CD4-positive, alpha-beta T cell (primary cell): ENCODE data around the gene SEPTIN8. TPM values are rescaled to one million over a fixed set of nuclear protein-coding genes. Genes with fewer than 3 reads are reported as not detected.

Experiments
- ATAC-seq: fragments of 200-7000 bp; cut with Tn5 transposase; one replicate; pipeline ENCODE4 v1.10.0; 2022; ENCODE audit warnings: mild to moderate bottlenecking; ENCODE audit not compliant: poor library complexity
- CTCF ChIA-PET: fragments of 350-600 bp; sonication (Branson Sonifier 250); formaldehyde crosslinking; loops from one replicate; lab custom pipeline; 2021; ENCODE audit warnings: antibody characterized with exemption, inconsistent platforms; lab: Charles Lee
- POLR2A ChIA-PET: fragments of 350-600 bp; sonication (Branson Sonifier 250); formaldehyde crosslinking; loops from one replicate; lab custom pipeline; 2021; ENCODE audit warnings: antibody characterized with exemption, inconsistent platforms; lab: Charles Lee
- DNase-seq, 14 experiments: peaks; one replicate each; pipeline ENCODE4 v3.0.0-alpha.2; 2013 to 2020; ENCODE audit warnings: mixed read lengths in 2 of 14
- H3K27ac ChIP-seq, 2 donors: one replicate each; pipeline versions ENCODE4 v1.5.1 to v1.7.0; 2013; ENCODE audit warnings: low read length in 2 of 2, low read depth in 1 of 2, mild to moderate bottlenecking in 1 of 2
- H3K27me3 ChIP-seq, 2 experiments: 1 replicate in 1 of 2; 2 replicates in 1 of 2; pipeline versions ENCODE4 v1.6.1 to v1.7.0; 2013; ENCODE audit warnings: low read length in 2 of 2, control low read depth in 1 of 2, mild to moderate bottlenecking in 1 of 2, moderate library complexity in 1 of 2; ENCODE audit not compliant: insufficient read depth in 2 of 2, control insufficient read depth in 1 of 2
- H3K36me3 ChIP-seq: one replicate; pipeline ENCODE4 v1.6.1; 2013; ENCODE audit warnings: low read length, control low read depth; ENCODE audit not compliant: insufficient read depth
- H3K4me1 ChIP-seq: one replicate; pipeline ENCODE4 v1.6.1; 2013; ENCODE audit warnings: low read length, control low read depth; ENCODE audit not compliant: insufficient read depth
- H3K4me3 ChIP-seq: one replicate; pipeline ENCODE4 v1.5.1; 2013; ENCODE audit warnings: mild to moderate bottlenecking, low read length, moderate library complexity
- H3K9me3 ChIP-seq, 2 experiments: 1 replicate in 1 of 2; 2 replicates in 1 of 2; pipeline versions ENCODE4 v1.6.1 to v1.7.0; 2013; ENCODE audit warnings: low read length in 2 of 2, mild to moderate bottlenecking in 2 of 2, control low read depth in 1 of 2, moderate library complexity in 1 of 2; ENCODE audit not compliant: control insufficient read depth in 1 of 2, insufficient read depth in 1 of 2
- H3K27ac Mint-ChIP-seq: one replicate; pipeline ENCODE4 v1.8.0; 2020; ENCODE audit warnings: mixed read lengths
- H3K27me3 Mint-ChIP-seq: one replicate; pipeline ENCODE4 v1.8.0; 2021; ENCODE audit warnings: mixed read lengths
- H3K36me3 Mint-ChIP-seq: one replicate; pipeline ENCODE4 v1.8.0; 2021; ENCODE audit warnings: low read depth, mixed read lengths
- H3K4me1 Mint-ChIP-seq: one replicate; pipeline ENCODE4 v1.8.0; 2021; ENCODE audit warnings: low read depth, mixed read lengths
- H3K4me3 Mint-ChIP-seq: one replicate; pipeline ENCODE4 v1.8.0; 2020; ENCODE audit warnings: mild to moderate bottlenecking, mixed read lengths
- H3K9me3 Mint-ChIP-seq: one replicate; pipeline ENCODE4 v1.8.0; 2020; ENCODE audit warnings: mixed read lengths
- CTCF ChIP-seq: fragments of 200-600 bp; IDR thresholded peaks from one replicate; pipeline ENCODE4 v1.8.0; 2022; ENCODE audit warnings: antibody characterized with exemption, mild to moderate bottlenecking
- intact Hi-C, 2 experiments: fragments of 100-400 bp; cut with DNase I in 1 of 2; cut with micrococcal nuclease in 1 of 2; formaldehyde crosslinking; loops; one replicate each; pipeline versions ENCODE4 v1.15.1 to v1.9.0; 2023 to 2025; cut with DNase I, micrococcal nuclease
- total RNA-seq, 174 experiments: library from RNA in 2 of 174; stranded (reverse) in 2 of 174; gene quantifications; one replicate each; pipeline ENCODE4 v1.2.3 and lab custom pipeline; 2021 to 2026

SEPTIN8 gene
- total RNA-seq, 2 experiments from 2014 or later: 4.4 to 5.3 TPM

GRCh38 chr5:132782101-132782500 is 5.1 kb upstream of the SEPTIN8 start:
- Mint-ChIP-seq H3K4me1 (peaks cover 20% of the 10 kb centered on the region), H3K4me3 (no peak overlapping the region), H3K27ac (no peak overlapping the region), H3K27me3 (peaks cover 60% of the 10 kb centered on the region), H3K36me3 (no peaks in the 10 kb centered on the region), H3K9me3 (no peaks in the 10 kb centered on the region)
- peaks cover 11% of the 10 kb centered on the region for H3K4me1 ChIP-seq
- H3K36me3 ChIP-seq: no peaks in the 10 kb centered on the region
- DNase-seq: peak in 2 of 14 experiments; percentile 40 to 42
- TF ChIP-seq CTCF: no peak
- ChIA-PET POLR2A (interaction anchor here (1.1 kb wide), 1 partner anchor 28 kb away, joined by 3 read pairs; no protein-coding TSS in a partner anchor), CTCF (no interaction called here)
- intact Hi-C loops: no loop called here
- no peak overlapping the region for H3K27ac ChIP-seq
- no peaks in the 10 kb centered on the region for H3K9me3 ChIP-seq
- no peak overlapping the region for H3K4me3 ChIP-seq
- ATAC-seq: no peak
- peaks cover 10 to 48% of the 10 kb centered on the region in 2 experiments for H3K27me3 ChIP-seq

- H3K27ac Mint-ChIP-seq: no peak overlapping the region
- H3K27me3 Mint-ChIP-seq: peaks cover 60% of the 10 kb centered on the region
- DNase-seq (no peak), ATAC-seq (no peak)
- no peak overlapping the region for H3K27ac ChIP-seq
- H3K4me3 ChIP-seq: no peak overlapping the region
- H3K4me3 Mint-ChIP-seq: peak overlapping the region; percentile 57
- H3K36me3 Mint-ChIP-seq: no peaks in the 10 kb centered on the region
- peaks cover 23% of the 10 kb centered on the region for H3K4me1 Mint-ChIP-seq
- TF ChIP-seq CTCF: no peak
- peaks cover 10 to 48% of the 10 kb centered on the region in 2 experiments for H3K27me3 ChIP-seq
- intact Hi-C loops: no loop called here
- POLR2A ChIA-PET: no interaction called here
- H3K36me3 ChIP-seq: no peaks in the 10 kb centered on the region
- CTCF ChIA-PET: interaction anchor here (0.8 kb wide), 1 partner anchor 37 kb away, joined by 3 read pairs; no protein-coding TSS in a partner anchor
- no peaks in the 10 kb centered on the region for H3K9me3 Mint-ChIP-seq
- H3K9me3 ChIP-seq: no peaks in the 10 kb centered on the region
- peaks cover 17% of the 10 kb centered on the region for H3K4me1 ChIP-seq
These were observed 4.0 kb upstream of the SEPTIN8 start for GRCh38 chr5:132781029-132781428.

GRCh38 chr5:132780577-132780976 is 3.5 kb upstream of the SEPTIN8 start:
- CTCF ChIA-PET: no interaction called here
- no peaks in the 10 kb centered on the region for H3K36me3 Mint-ChIP-seq
- no peak for TF ChIP-seq CTCF
- H3K4me1 Mint-ChIP-seq: peaks cover 25% of the 10 kb centered on the region
- peaks cover 10 to 45% of the 10 kb centered on the region in 2 experiments for H3K27me3 ChIP-seq
- H3K27me3 Mint-ChIP-seq: peaks cover 58% of the 10 kb centered on the region
- H3K4me3 ChIP-seq: no peak overlapping the region
- POLR2A ChIA-PET: no interaction called here
- peak overlapping the region; percentile 57 for H3K4me3 Mint-ChIP-seq
- ATAC-seq (no peak), DNase-seq (no peak)
- H3K36me3 ChIP-seq: no peaks in the 10 kb centered on the region
- intact Hi-C loops: no loop called here
- H3K4me1 ChIP-seq: peaks cover 20% of the 10 kb centered on the region
- no peaks in the 10 kb centered on the region for H3K9me3 Mint-ChIP-seq
- no peaks in the 10 kb centered on the region for H3K9me3 ChIP-seq
- H3K27ac ChIP-seq: no peak overlapping the region
- H3K27ac Mint-ChIP-seq: no peak overlapping the region
